Activated CD8-positive, alpha-beta memory T cell treated with anti-CD3 and anti-CD28 coated beads, Interleukin-2, amount 10 ng/mL, durations not matched to agents 7 days and 5 days (primary cell): ENCODE results near the gene ST3GAL2. TPM values are rescaled to one million over a fixed set of nuclear protein-coding genes. Genes with fewer than 3 reads are reported as not detected.

Experiments
- ATAC-seq: fragments of 150-1000 bp; cut with Tn5 transposase; one replicate; pipeline ENCODE4 v1.10.0; 2021; ENCODE audit warnings: moderate library complexity
- CTCF ChIA-PET: fragments of 350-600 bp; sonication (Branson Sonifier 250); formaldehyde crosslinking; loops from one replicate; lab custom pipeline; 2021; ENCODE audit warnings: antibody characterized with exemption; lab: Charles Lee
- DNase-seq: peaks from one replicate; pipeline ENCODE4 v3.0.0-alpha.2; 2020
- H3K27ac Mint-ChIP-seq: one replicate; pipeline ENCODE4 v1.8.0; 2021; ENCODE audit warnings: mild to moderate bottlenecking, mixed read lengths
- H3K27me3 Mint-ChIP-seq: one replicate; pipeline ENCODE4 v1.8.0; 2021; ENCODE audit warnings: mixed read lengths
- H3K36me3 Mint-ChIP-seq: one replicate; pipeline ENCODE4 v1.8.0; 2021; ENCODE audit warnings: mild to moderate bottlenecking, mixed read lengths
- H3K4me1 Mint-ChIP-seq: one replicate; pipeline ENCODE4 v1.8.0; 2021; ENCODE audit warnings: mixed read lengths
- H3K4me3 Mint-ChIP-seq: one replicate; pipeline ENCODE4 v1.8.0; 2021; ENCODE audit warnings: mild to moderate bottlenecking, moderate library complexity, mixed read lengths
- H3K9me3 Mint-ChIP-seq: one replicate; pipeline ENCODE4 v1.8.0; 2022; ENCODE audit warnings: low read depth, mixed read lengths
- total RNA-seq, 2 experiments: library from RNA; stranded (reverse); gene quantifications; one replicate each; pipeline ENCODE4 v1.2.3, GENCODE V29; 2021

ST3GAL2 gene
- total RNA-seq, 2 experiments from 2014 or later, result 23.6 to 34.2 TPM

DNA sequence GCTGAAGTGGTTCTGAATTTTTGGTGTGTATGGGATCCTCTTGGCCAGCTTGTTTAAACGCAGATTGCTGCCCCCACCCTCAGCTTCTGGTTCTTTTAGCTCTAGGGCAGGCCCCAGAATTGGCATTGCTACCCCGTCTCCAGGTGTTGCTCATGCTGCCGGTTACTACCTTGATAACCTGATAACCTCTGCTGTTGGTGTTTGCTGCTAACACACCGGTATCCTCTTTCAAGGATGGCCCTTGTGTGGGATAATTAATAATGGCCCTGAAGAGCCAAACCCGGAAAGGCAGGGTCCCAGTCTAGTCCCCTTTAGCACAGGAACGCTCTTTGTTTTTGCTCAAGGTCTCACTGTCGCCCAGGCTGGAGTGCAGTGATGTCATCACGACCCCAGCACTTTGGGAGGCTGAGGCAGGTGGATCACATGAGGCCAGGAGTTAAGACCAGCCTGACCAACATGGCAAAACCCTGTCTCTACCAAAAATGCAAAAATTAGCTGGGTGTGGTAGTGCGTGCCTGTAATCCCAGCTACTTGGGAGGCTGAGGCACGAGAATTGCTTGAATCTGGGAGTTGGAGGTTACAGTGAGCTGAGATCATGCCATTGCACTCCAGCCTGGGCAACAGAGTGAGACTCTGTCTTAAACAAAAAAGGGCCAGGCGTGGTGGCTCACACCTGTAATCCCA lies 1.3 kb upstream of the ST3GAL2 start:
- Mint-ChIP-seq H3K27me3 (no peaks in the 10 kb centered on the region), H3K4me1 (peaks cover 32% of the 10 kb centered on the region), H3K4me3 (peak overlapping the region; percentile 87), H3K9me3 (no peaks in the 10 kb centered on the region), H3K27ac (peak overlapping the region; percentile 91), H3K36me3 (peaks cover 2% of the 10 kb centered on the region)
- DNase-seq, result no peak
- no peak for ATAC-seq
- CTCF ChIA-PET, result interaction anchor here (1.8 to 1.9 kb wide), 3 partner anchors 10 to 84 kb away, joined by 5 to 7 read pairs (median 6); partner anchors contain the start of gene FCSK

DNA sequence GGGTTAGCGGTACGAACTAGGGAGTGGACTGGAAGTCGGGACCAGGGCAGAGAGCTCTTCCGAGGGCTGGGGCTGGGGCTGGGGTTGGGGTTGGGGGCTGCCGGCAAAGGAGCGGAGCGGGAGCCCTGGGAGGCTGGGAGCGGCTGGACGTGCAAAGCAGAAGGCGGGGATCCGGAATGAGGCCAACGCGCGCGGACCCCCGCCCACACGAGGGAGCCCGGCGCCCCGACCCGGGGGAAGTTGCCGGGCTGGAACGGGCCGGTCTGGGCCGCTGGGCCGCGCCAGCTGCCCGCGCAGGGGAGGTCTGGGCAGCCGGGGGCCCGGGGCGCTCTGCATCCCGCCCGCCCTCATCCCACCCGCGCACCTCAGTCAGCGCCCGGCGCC lies 323 bp downstream of the ST3GAL2 start:
- Mint-ChIP-seq H3K36me3 (peaks cover 6% of the 10 kb centered on the region), H3K4me3 (peak overlapping the region; percentile 85), H3K27ac (peak overlapping the region; percentile 74), H3K9me3 (no peaks in the 10 kb centered on the region), H3K27me3 (no peaks in the 10 kb centered on the region), H3K4me1 (peaks cover 33% of the 10 kb centered on the region)
- CTCF ChIA-PET, result interaction anchor here (1.1 to 1.9 kb wide), 6 partner anchors 8 to 82 kb away, joined by 3 to 6 read pairs (median 4); partner anchors contain the start of gene FCSK
- ATAC-seq (no peak), DNase-seq (no peak)

DNA sequence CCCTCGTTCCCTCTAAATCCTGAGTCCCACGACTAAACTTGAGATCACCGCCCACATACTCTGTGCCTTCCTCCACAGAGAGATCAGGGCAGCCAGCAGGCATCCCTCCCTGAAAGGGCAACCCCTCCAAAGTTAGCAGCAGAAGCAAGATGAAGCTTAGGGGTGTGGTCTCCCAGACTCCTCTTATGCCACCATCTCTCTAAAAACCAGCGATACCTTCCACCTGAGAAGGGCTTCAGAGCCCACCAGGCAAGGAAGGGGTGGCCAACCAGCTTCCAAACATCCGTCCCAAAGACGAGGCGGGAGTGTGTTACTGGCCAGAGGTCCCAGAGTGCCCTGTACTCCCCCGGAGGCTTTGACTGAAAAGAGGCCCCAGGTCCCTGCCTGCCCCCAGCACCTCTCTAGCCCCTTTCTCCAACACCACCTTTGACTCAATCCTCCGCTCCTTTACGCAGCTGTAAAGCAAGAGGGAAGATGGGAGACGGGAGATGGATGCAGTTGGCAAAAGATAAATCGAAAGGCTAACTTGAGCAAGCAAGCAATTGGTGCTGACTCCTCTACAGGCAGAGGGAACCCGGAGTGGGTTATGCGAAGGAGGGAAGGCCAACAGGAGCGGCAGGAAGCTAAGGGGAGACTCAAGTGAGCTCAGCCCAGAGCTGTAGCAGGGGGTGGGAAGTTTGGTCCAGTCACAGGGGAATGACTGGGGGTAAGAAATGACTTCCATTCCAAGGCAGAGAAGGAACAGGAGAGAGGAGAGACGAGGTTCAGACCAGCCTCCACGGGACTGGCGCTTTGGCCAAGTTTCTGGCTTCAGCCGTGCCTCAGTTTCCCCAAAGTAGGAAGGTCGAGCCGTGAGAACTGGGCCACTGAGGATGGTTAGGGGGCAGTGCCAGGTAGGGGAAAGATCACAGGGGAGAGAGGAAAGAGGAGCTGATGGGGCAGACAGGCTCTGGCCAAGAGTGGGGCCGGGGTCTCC lies 1.0 kb downstream of the ST3GAL2 start:
- H3K4me3 Mint-ChIP-seq, result peak overlapping the region; percentile 85
- peak overlapping the region; percentile 74 for H3K27ac Mint-ChIP-seq
- peaks cover 37% of the 10 kb centered on the region for H3K4me1 Mint-ChIP-seq
- no peak for ATAC-seq
- peak; percentile 46 for DNase-seq
- no peaks in the 10 kb centered on the region for H3K27me3 Mint-ChIP-seq
- H3K9me3 Mint-ChIP-seq, result no peaks in the 10 kb centered on the region
- peaks cover 6% of the 10 kb centered on the region for H3K36me3 Mint-ChIP-seq
- CTCF ChIA-PET, result interaction anchor here (0.7 to 1.3 kb wide), 5 partner anchors 17 to 68 kb away, joined by 3 to 4 read pairs (median 3); partner anchors contain the start of gene FCSK

DNA sequence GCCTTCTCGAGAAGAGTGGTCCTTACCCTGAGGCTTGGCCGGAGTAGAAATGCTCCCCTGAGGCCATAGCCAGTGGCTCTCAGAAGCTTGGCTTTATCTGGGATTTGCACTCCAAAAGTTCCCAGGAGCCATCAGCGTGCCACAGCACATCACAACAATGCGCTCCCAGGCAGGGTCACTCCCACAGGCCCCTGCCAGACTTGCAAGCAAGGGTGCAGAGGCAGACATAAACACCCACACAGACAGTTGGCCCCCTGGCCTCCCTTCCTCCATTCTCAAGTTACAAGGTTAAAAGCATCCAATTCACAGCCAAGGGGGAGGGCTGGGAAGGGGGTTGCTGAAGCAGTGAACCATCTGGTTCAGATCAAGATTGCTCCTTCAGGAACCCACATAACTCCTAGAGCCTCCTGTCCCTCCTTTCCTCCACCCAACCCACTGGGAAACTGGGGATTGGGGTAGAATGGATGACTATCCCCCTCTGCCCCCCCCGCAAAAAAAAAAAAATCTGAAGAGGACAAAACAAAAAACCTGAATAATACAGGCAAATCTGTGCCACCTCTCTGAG lies 1.8 kb downstream of the ST3GAL2 start:
- Mint-ChIP-seq H3K36me3 (peaks cover 6% of the 10 kb centered on the region), H3K27ac (no peak overlapping the region), H3K4me3 (peak overlapping the region; percentile 85), H3K4me1 (peaks cover 39% of the 10 kb centered on the region), H3K9me3 (no peaks in the 10 kb centered on the region), H3K27me3 (no peaks in the 10 kb centered on the region)
- DNase-seq, result no peak
- no peak for ATAC-seq
- CTCF ChIA-PET, result interaction anchor here (0.7 to 1.2 kb wide), 2 partner anchors 57 to 67 kb away, joined by 3 to 4 read pairs; no protein-coding TSS in a partner anchor

DNA sequence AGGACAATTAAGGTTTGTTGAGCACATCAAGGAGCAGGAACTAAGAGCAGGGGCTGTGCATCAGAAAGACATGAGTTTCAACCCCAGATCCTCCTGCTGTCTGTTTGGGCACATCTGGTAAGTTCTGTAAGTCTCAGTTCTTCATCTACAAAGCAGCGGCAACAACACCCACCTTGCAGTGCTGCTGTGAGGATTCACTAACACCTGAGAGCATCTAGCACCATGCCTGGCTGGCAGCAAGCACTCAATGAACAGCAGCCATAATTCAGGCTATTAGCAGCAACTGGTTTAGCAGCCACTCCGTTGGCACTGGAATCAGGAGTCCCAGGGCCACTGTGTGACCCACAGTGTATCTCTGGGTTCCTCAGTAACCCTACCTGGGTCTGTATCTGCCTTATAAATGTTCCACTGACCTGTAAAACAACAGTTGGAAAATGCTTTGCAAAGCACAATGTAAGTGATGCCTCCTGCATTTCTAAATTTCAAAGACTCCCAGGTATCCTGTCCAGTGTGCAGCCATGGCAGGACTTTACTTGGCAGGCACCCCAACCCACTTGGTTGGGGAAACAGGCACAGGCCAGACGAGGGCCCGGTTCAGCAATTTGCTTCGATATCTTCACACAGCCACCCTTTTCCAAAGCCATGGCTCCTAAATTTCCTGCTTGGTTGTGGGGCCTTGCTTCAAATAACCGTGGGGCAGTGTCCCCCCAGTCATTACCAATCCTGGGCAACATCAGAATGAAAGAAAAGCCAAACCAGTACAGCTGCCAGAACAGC lies 4.2 kb downstream of the ST3GAL2 start:
- no peak overlapping the region for H3K4me3 Mint-ChIP-seq
- CTCF ChIA-PET, result no interaction called here
- H3K27ac Mint-ChIP-seq, result no peak overlapping the region
- H3K4me1 Mint-ChIP-seq, result peaks cover 53% of the 10 kb centered on the region
- H3K36me3 Mint-ChIP-seq, result peaks cover 6% of the 10 kb centered on the region
- H3K27me3 Mint-ChIP-seq, result no peaks in the 10 kb centered on the region
- no peaks in the 10 kb centered on the region for H3K9me3 Mint-ChIP-seq
- DNase-seq (no peak), ATAC-seq (no peak)

DNA sequence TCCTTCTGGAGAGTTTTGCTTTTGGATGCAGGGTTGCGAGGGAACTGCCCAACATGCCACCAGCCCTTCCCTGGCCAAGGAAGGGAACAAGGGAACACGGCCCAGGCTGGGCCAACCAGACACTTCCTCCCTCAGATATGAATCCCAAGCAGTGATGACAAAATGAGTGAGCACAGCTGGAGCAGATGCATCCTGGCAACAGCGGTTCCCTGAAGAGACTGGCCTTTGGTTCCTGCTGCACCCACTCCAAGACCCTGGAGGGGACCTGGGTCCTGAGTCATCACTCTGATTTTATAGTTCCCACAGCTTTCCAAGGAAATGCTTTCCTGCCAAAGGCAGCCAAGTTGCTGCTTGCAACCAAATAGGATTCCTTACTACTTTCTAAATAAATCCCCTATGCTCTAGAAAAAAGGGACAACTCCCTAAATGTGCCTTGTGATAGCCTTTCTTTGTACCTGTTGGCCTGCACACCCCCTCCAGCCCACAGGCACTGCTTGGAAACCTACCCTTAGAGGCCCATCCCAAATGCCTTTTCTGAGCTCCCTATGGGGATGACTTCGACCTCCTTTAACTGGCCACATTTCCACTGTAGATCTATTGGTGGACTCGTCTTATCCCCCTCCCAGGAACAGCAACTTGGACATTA lies 5.3 kb downstream of the ST3GAL2 start:
- CTCF ChIA-PET, result no interaction called here
- DNase-seq, result no peak
- Mint-ChIP-seq H3K36me3 (peaks cover 6% of the 10 kb centered on the region), H3K4me1 (peaks cover 51% of the 10 kb centered on the region), H3K27me3 (no peaks in the 10 kb centered on the region), H3K4me3 (no peak overlapping the region), H3K9me3 (no peaks in the 10 kb centered on the region), H3K27ac (no peak overlapping the region)
- ATAC-seq, result no peak

DNA sequence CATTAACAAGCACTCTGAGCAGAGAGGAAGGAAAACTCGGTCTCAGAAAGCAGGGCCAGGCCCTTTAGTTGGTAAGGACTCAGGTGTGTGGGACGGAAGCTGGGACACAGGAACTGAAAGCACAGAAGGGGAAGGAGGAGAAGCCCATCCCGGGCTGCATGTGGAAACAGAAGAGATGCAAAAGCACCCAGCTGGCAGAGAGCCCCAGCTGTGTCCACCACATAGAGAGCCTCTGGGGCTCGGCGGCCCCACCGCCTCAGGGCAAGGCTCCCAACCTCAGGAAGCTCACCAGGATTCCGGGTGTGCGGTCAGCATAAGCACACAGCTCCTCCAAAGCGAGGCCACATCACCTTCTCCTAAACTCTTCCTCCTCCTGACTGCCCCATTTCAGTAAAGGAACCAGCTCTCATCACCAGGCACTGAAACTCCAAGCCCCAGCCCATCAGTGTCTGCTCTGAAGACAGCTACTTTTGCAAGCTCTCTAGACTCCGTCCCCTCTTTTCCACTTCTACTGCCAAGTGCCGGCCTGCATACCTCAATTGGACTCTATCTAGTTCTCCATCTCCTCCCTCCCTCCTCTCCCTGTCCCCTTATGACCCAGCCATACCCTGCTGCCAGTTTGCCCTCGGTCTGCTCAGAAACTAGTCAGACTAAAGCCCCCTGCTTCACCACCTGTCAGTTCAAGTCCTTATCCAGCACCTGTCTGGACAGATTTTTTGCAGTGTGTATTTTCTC lies 6.0 kb downstream of the ST3GAL2 start:
- DNase-seq (no peak), ATAC-seq (no peak)
- Mint-ChIP-seq H3K4me1 (peaks cover 54% of the 10 kb centered on the region), H3K4me3 (no peak overlapping the region), H3K9me3 (no peaks in the 10 kb centered on the region), H3K36me3 (peaks cover 4% of the 10 kb centered on the region), H3K27me3 (no peaks in the 10 kb centered on the region), H3K27ac (no peak overlapping the region)
- CTCF ChIA-PET, result no interaction called here

DNA sequence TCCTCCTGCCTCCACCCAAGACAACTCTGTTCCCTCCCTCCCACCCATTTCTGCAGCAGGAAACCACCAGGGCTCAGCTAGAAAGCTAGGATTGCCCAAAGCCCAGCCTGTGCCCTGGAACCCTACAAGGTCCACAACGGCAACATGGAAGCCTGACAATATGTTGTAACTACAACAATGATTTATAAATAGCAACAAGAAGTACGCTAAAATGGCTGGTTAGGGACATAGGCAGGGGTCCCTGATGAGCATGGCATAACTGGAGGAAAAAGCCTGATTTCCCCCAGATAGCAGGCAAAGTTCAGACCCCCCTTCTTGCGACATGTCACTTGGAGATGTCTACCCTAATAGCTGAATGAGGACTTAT lies 6.6 kb downstream of the ST3GAL2 start:
- H3K4me3 Mint-ChIP-seq, result no peak overlapping the region
- no peak for DNase-seq
- no peak overlapping the region for H3K27ac Mint-ChIP-seq
- no peak for ATAC-seq
- CTCF ChIA-PET, result no interaction called here
- H3K9me3 Mint-ChIP-seq, result no peaks in the 10 kb centered on the region
- H3K36me3 Mint-ChIP-seq, result peaks cover 5% of the 10 kb centered on the region
- H3K27me3 Mint-ChIP-seq, result no peaks in the 10 kb centered on the region
- H3K4me1 Mint-ChIP-seq, result peaks cover 53% of the 10 kb centered on the region

DNA sequence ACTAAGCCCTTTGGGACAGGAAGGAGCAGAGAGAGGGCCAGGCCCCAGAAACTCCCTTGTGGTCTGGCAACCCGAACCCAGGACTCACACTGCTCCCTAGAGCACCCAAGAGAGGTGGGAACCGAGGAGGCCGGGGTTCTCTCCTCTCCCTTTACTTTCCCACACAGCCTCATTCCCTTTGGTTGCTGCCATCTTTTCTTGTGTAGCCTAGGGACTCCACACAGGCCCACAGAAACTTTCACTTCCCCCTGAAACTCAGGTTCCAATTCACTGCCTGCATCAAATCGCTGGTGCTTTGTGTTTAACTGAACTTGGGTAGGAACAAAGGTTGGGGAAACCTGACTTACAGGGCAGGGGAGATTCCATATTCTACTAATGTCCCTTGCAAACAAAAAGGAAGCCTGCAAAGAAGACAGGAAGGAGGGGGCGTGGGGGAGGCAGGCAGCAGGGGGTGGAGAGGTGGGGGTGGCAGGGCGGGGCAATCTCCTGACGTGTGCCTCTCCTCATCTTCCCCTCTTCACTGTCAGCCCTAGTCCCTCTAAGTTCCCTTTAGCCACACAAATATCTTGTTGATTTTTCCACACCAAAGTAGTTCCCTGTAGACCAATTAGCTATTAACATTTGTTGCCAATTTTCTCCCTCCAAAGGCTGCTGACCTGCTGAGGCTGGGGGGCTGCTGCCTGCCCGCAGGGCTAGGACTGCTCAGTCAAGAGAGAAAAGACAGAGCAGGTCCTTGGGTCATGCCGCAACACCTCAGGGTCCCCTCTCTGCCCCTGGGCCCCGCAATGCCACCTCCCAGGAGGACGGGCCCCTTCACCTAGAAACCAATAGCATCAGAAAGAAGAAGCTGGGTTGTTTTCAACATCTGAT lies 8.0 kb downstream of the ST3GAL2 start:
- CTCF ChIA-PET, result interaction anchor here (2.0 kb wide), 1 partner anchor 8 kb away, joined by 6 read pairs; the partner anchor contains the start of gene ST3GAL2
- peaks cover 45% of the 10 kb centered on the region for H3K4me1 Mint-ChIP-seq
- DNase-seq (peak; percentile 56), ATAC-seq (peak; percentile 65)
- peak overlapping the region; percentile 10 for H3K4me3 Mint-ChIP-seq
- peaks cover 7% of the 10 kb centered on the region for H3K36me3 Mint-ChIP-seq
- peak overlapping the region; percentile 73 for H3K27ac Mint-ChIP-seq
- H3K27me3 Mint-ChIP-seq, result no peaks in the 10 kb centered on the region
- H3K9me3 Mint-ChIP-seq, result no peaks in the 10 kb centered on the region

DNA sequence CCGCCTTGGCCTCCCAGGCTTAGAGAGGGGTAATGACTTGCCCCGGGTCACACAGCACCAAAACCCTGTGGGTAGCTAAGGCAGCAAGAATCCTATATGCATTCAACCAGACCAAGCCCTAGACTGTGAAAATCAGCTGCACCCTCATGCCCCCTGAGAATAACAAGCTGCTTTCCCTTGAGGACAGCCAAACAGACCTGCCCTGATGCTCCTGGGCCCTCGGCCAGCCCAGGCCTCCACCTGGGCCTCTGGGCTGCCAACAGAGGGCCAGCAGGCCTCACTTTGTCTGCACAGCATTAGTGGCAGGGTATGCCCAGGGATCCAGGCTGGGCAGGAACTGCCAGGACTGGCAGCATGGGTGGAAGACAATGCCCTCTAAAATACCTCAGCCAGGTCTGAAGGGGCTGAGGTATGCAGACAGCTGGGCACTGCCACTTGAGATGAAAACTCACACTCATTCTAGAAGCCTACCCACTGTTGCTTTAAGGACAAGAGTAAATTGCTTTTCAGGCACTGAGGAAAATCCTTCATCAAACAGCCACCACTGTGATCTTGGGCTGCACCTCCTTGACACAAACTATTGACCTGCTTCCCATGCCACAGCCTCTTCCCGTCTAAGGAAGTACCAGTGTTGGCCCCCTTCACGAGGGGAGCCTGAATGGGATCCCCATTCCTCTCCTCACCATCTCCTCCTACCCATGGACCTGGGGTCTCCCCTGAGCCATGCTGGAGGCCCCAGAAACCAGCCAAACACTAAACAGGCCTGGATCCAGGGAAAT lies 8.8 kb downstream of the ST3GAL2 start:
- ATAC-seq (no peak), DNase-seq (no peak)
- no peaks in the 10 kb centered on the region for H3K9me3 Mint-ChIP-seq
- CTCF ChIA-PET, result interaction anchor here (2.0 kb wide), 1 partner anchor 9 kb away, joined by 6 read pairs; the partner anchor contains the start of gene ST3GAL2
- H3K27ac Mint-ChIP-seq, result peak overlapping the region; percentile 73
- no peak overlapping the region for H3K4me3 Mint-ChIP-seq
- H3K4me1 Mint-ChIP-seq, result peaks cover 45% of the 10 kb centered on the region
- H3K36me3 Mint-ChIP-seq, result peaks cover 8% of the 10 kb centered on the region
- no peaks in the 10 kb centered on the region for H3K27me3 Mint-ChIP-seq
